Measurements from ENCODE around the gene ARFGAP2.

- TF ChIP-seq PATZ1 (CRISPR knock-in tag; IDR thresholded peaks at IDR 0.05; ENCODE audit: borderline replicate concordance), result no peak
- TF ChIP-seq CREB5 (CRISPR knock-in tag; IDR thresholded peaks at IDR 0.05; ENCODE audit: low read depth), result no peak
- no peak for TF ChIP-seq TCF4 (CRISPR knock-in tag; IDR thresholded peaks at IDR 0.05; ENCODE audit: borderline replicate concordance)
- TF ChIP-seq ZFP3 (CRISPR knock-in tag; IDR thresholded peaks at IDR 0.05), result no peak
- TF ChIP-seq BACH2 (CRISPR knock-in tag; IDR thresholded peaks at IDR 0.05; ENCODE audit: borderline replicate concordance), result no peak
- no peak for TF ChIP-seq ZNF70 (CRISPR knock-in tag; IDR thresholded peaks at IDR 0.05)
- no peak for TF ChIP-seq ARNTL (CRISPR knock-in tag; IDR thresholded peaks at IDR 0.05; ENCODE audit: borderline replicate concordance, low read depth)
- no peak for TF ChIP-seq CSDC2 (CRISPR knock-in tag; IDR thresholded peaks at IDR 0.05)
- TF ChIP-seq ZC3H10 (CRISPR knock-in tag; IDR thresholded peaks at IDR 0.05), result no peak
These were observed 9.5 kb upstream of the ARFGAP2 start, which contains the start of gene PACSIN3 for GRCh38 chr11:47186076-47186699.

Data from SK-N-SH treated with all-trans-retinoic acid at 6 μM for 48 hours (cell line).